Measurements from ENCODE around the gene GFRAL. TPM values are rescaled to one million over a fixed set of nuclear protein-coding genes. Genes with fewer than 3 reads are reported as not detected.

GFRAL gene
- total RNA-seq, 1 donor from 2014 or later: not detected

DNA sequence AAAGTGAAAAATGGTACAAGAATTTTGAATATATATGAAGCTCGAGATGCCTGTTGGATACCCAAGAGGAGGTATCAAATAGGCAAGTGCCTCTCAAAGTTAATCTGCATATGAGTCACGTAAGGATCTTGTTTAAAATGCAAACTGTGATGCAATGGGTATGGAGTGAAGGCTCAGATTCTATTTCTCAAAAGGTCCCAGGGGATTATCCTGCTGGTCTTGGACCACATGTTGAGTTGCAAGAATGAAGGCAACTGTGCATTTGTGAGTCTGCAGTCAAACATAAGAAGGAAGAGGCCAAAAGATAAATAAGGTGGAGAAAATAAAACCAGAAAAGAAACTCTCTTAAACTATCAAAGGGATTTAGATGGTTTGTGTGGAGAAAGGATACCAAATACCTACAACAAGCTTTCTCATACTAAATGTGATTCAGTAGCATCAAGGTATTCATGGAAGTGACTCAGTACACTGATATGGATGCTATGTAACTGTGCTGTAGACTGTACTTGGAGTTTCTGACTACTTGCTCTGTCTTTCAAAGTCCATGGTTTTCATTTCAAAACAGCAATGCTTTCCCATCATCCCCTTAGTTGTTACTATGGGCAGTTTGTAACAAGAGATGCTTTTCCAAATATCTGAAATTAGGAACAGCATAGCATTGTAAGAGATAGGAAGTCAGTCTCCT lies 106.3 kb downstream of the GFRAL start:
- H3K9ac ChIP-seq: no peak overlapping the region
- DNase-seq (ENCODE audit: low spot score): peak; percentile 50
- Mint-ChIP-seq H3K9me3 (no peaks in the 10 kb centered on the region), H3K36me3 (no peaks in the 10 kb centered on the region), H3K27ac (no peak overlapping the region), H3K27me3 (ENCODE audit: insufficient read depth, low read depth) (peaks cover 3% of the 10 kb centered on the region), H3K4me3 (no peak overlapping the region), H3K4me1 (peaks cover 6% of the 10 kb centered on the region)
- no peaks in the 10 kb centered on the region for H3K79me2 ChIP-seq (ENCODE audit: low read depth)
- no peak overlapping the region for H3K27ac ChIP-seq
- no peak overlapping the region for H3K4me3 ChIP-seq
- peak; percentile 47 for TF ChIP-seq EZH2phosphoT487 (IDR thresholded peaks at IDR 0.05)
- TF ChIP-seq, protein P1, sequence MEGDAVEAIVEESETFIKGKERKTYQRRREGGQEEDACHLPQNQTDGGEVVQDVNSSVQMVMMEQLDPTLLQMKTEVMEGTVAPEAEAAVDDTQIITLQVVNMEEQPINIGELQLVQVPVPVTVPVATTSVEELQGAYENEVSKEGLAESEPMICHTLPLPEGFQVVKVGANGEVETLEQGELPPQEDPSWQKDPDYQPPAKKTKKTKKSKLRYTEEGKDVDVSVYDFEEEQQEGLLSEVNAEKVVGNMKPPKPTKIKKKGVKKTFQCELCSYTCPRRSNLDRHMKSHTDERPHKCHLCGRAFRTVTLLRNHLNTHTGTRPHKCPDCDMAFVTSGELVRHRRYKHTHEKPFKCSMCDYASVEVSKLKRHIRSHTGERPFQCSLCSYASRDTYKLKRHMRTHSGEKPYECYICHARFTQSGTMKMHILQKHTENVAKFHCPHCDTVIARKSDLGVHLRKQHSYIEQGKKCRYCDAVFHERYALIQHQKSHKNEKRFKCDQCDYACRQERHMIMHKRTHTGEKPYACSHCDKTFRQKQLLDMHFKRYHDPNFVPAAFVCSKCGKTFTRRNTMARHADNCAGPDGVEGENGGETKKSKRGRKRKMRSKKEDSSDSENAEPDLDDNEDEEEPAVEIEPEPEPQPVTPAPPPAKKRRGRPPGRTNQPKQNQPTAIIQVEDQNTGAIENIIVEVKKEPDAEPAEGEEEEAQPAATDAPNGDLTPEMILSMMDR (IDR thresholded peaks at IDR 0.05): no peak
- peak overlapping the region; percentile 6 for H3K4me2 ChIP-seq
- no peak overlapping the region for H2AFZ ChIP-seq (replicated peaks)
- no peaks in the 10 kb centered on the region for H4K20me1 ChIP-seq (ENCODE audit: low read depth)
- peaks cover 7% of the 10 kb centered on the region for H3K4me1 ChIP-seq
- H3K27me3 ChIP-seq: no peaks in the 10 kb centered on the region
- no peaks in the 10 kb centered on the region for H3K9me3 ChIP-seq (ENCODE audit: low read depth)
- H3K36me3 ChIP-seq: no peaks in the 10 kb centered on the region
- no peaks in the 10 kb centered on the region for H3F3A ChIP-seq (ENCODE audit: low read depth)

DNA sequence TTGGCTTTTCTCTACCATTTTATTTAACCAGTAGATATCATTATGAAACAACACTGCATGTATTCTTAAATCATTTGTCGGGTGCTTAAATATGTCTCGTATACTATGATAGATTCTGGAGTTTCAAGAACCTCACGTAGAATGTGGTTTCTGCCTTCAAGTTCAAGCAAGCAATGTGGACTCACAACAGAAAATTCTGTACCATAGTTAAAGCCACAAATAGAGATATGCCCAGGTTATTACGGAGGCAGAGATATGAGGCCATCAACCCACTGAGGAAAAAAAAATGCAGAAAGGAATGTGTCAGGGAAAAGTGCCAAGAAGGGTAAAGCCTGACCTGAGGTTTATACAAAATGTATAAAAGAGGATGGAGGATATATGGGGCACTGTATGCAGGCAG lies 109.9 kb downstream of the GFRAL start:
- no peaks in the 10 kb centered on the region for H3K79me2 ChIP-seq (ENCODE audit: low read depth)
- no peaks in the 10 kb centered on the region for H3F3A ChIP-seq (ENCODE audit: low read depth)
- H2AFZ ChIP-seq (replicated peaks): no peak overlapping the region
- no peaks in the 10 kb centered on the region for H3K36me3 ChIP-seq
- H3K36me3 Mint-ChIP-seq: no peaks in the 10 kb centered on the region
- H3K27me3 Mint-ChIP-seq (ENCODE audit: insufficient read depth, low read depth): peaks cover 3% of the 10 kb centered on the region
- no peaks in the 10 kb centered on the region for H4K20me1 ChIP-seq (ENCODE audit: low read depth)
- H3K4me3 ChIP-seq: no peak overlapping the region
- H3K27ac ChIP-seq: no peak overlapping the region
- no peaks in the 10 kb centered on the region for H3K9me3 Mint-ChIP-seq
- peaks cover 7% of the 10 kb centered on the region for H3K4me1 ChIP-seq
- no peaks in the 10 kb centered on the region for H3K27me3 ChIP-seq
- no peak overlapping the region for H3K4me3 Mint-ChIP-seq
- H3K4me2 ChIP-seq: no peak overlapping the region
- TF ChIP-seq EZH2 (IDR thresholded peaks at IDR 0.05): no peak
- no peak for TF ChIP-seq EZH2phosphoT487 (IDR thresholded peaks at IDR 0.05)
- TF ChIP-seq, protein P1 (IDR thresholded peaks at IDR 0.05): no peak
- no peaks in the 10 kb centered on the region for H3K9me3 ChIP-seq (ENCODE audit: low read depth)
- peaks cover 6% of the 10 kb centered on the region for H3K4me1 Mint-ChIP-seq
- no peak for DNase-seq (ENCODE audit: low spot score)
- no peak overlapping the region for H3K27ac Mint-ChIP-seq
- no peak overlapping the region for H3K9ac ChIP-seq

DNA sequence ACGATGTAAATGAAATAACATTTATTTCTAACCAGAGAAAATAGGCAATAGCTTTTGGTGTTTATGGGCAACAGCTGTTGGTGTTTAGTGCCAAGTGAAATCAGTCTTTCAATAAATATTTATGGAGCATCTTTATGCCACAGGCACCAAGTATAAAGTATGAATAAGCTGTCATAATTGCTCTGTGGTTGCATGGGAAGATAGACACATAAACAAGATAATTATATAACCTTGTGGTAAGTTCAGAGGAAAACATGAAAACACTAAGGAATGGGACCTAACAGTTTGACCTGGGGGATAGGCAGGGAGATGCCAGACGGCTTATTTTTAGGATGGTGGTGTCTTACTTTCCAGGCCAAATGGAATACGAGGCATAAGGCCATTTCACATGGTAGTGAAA lies 110.9 kb downstream of the GFRAL start:
- H3K36me3 Mint-ChIP-seq: no peaks in the 10 kb centered on the region
- Histone ChIP-seq H3K27ac (no peak overlapping the region), H3K4me3 (no peak overlapping the region), H3K9me3 (ENCODE audit: low read depth) (no peaks in the 10 kb centered on the region), H3F3A (ENCODE audit: low read depth) (no peaks in the 10 kb centered on the region), H3K9ac (no peak overlapping the region), H3K36me3 (no peaks in the 10 kb centered on the region), H4K20me1 (ENCODE audit: low read depth) (no peaks in the 10 kb centered on the region), H3K79me2 (ENCODE audit: low read depth) (no peaks in the 10 kb centered on the region), H3K4me2 (no peak overlapping the region), H2AFZ (replicated peaks) (no peak overlapping the region), H3K4me1 (peaks cover 6% of the 10 kb centered on the region), H3K27me3 (no peaks in the 10 kb centered on the region)
- no peak overlapping the region for H3K4me3 Mint-ChIP-seq
- no peak overlapping the region for H3K27ac Mint-ChIP-seq
- H3K27me3 Mint-ChIP-seq (ENCODE audit: insufficient read depth, low read depth): peaks cover 3% of the 10 kb centered on the region
- TF ChIP-seq EZH2 (IDR thresholded peaks at IDR 0.05) (no peak), EZH2phosphoT487 (IDR thresholded peaks at IDR 0.05) (no peak)
- TF ChIP-seq, protein P1 (IDR thresholded peaks at IDR 0.05): no peak
- peaks cover 4% of the 10 kb centered on the region for H3K4me1 Mint-ChIP-seq
- H3K9me3 Mint-ChIP-seq: no peaks in the 10 kb centered on the region
- DNase-seq (ENCODE audit: low spot score): no peak
